A673 (cell line): Measurements from ENCODE around the gene WDR46. TPM values are rescaled to one million over a fixed set of nuclear protein-coding genes. Genes with fewer than 3 reads are reported as not detected.

Source experiments
- BruUV-seq: library from RNA; stranded (reverse); fragments of 400-500 nt; replicated peaks from 2 replicates; lab custom pipeline; 2021; lab: Mats Ljungman, UMichigan
- CTCF ChIA-PET: fragments of 300-600 bp; sonication (Branson Sonifier 250); formaldehyde crosslinking; loops from one replicate; lab custom pipeline; 2022; ENCODE audit warnings: antibody characterized with exemption; lab: Charles Lee
- POLR2A ChIA-PET: fragments of 300-600 bp; sonication (Branson Sonifier 250); formaldehyde crosslinking; loops from one replicate; lab custom pipeline; 2022; ENCODE audit warnings: antibody characterized with exemption; ENCODE audit not compliant: low non-redundant PET; lab: Charles Lee
- DNase-seq: peaks from one replicate; pipeline ENCODE4 v3.0.0-alpha.2; 2015; ENCODE audit warnings: low spot score
- H3K27ac ChIP-seq: fragments of 200-600 bp; sonication (generic); 2 replicates; pipeline ENCODE4 v1.5.1; 2016; ENCODE audit warnings: mixed run types, low read depth, mild to moderate bottlenecking, mixed read lengths, antibody characterized with exemption, low read length; ENCODE audit not compliant: poor library complexity, severe bottlenecking
- H3K27me3 ChIP-seq: fragments of 200-600 bp; sonication (generic); replicated peaks from 2 replicates; pipeline ENCODE4 v1.6.1; 2017; ENCODE audit warnings: mixed run types, low read depth, mild to moderate bottlenecking, mixed read lengths, antibody characterized with exemption, low read length; ENCODE audit not compliant: insufficient read depth, poor library complexity
- H3K36me3 ChIP-seq: fragments of 200-600 bp; sonication (generic); 2 replicates; pipeline ENCODE4 v1.6.1; 2016; ENCODE audit warnings: mixed run types, mild to moderate bottlenecking, mixed read lengths, antibody characterized with exemption, low read length; ENCODE audit not compliant: insufficient read depth, poor library complexity, severe bottlenecking
- H3K4me1 ChIP-seq: fragments of 200-600 bp; sonication (generic); 2 replicates; pipeline ENCODE4 v1.6.1; 2017; ENCODE audit warnings: mixed run types, mild to moderate bottlenecking, mixed read lengths, antibody characterized with exemption, low read length; ENCODE audit not compliant: insufficient read depth, poor library complexity, severe bottlenecking
- H3K4me3 ChIP-seq: fragments of 200-600 bp; sonication (generic); 2 replicates; pipeline ENCODE4 v1.5.1; 2016; ENCODE audit warnings: low read depth, mixed run types, mild to moderate bottlenecking, mixed read lengths, low read length; ENCODE audit not compliant: poor library complexity, severe bottlenecking
- H3K9me3 ChIP-seq: fragments of 200-600 bp; sonication (generic); 2 replicates; pipeline ENCODE4 v1.6.1; 2016; ENCODE audit warnings: mixed run types, low read depth, mild to moderate bottlenecking, mixed read lengths, antibody characterized with exemption, low read length; ENCODE audit not compliant: poor library complexity, severe bottlenecking
- EZH2 ChIP-seq: fragments of 200-600 bp; sonication (generic); IDR thresholded peaks from 2 replicates; pipeline ENCODE4 v1.6.1; 2017; ENCODE audit warnings: borderline replicate concordance, low read depth, mild to moderate bottlenecking, mixed read lengths, antibody characterized with exemption, low read length; ENCODE audit not compliant: poor library complexity, severe bottlenecking
- intact Hi-C: fragments of 100-400 bp; cut with micrococcal nuclease; formaldehyde crosslinking; loops from one replicate; pipeline ENCODE4 v1.10.0; 2022; ENCODE audit not compliant: unreplicated experiment
- total RNA-seq: library from RNA; stranded (reverse); gene quantifications from 2 replicates; pipeline ENCODE4 v1.2.3, GENCODE V29; 2021
- TF ChIP-seq, protein P1 (sequence below): fragments of 300-800, 200-600 bp; sonication (generic); conservative IDR thresholded peaks from 2 replicates; pipeline ENCODE4 v1.5.1; 2017; ENCODE audit warnings: low read depth, mild to moderate bottlenecking, antibody characterized with exemption, low read length, moderate library complexity, mixed read lengths

The WDR46 gene
- total RNA-seq, 1 experiment from 2014 or later: 97.9 TPM

DNA sequence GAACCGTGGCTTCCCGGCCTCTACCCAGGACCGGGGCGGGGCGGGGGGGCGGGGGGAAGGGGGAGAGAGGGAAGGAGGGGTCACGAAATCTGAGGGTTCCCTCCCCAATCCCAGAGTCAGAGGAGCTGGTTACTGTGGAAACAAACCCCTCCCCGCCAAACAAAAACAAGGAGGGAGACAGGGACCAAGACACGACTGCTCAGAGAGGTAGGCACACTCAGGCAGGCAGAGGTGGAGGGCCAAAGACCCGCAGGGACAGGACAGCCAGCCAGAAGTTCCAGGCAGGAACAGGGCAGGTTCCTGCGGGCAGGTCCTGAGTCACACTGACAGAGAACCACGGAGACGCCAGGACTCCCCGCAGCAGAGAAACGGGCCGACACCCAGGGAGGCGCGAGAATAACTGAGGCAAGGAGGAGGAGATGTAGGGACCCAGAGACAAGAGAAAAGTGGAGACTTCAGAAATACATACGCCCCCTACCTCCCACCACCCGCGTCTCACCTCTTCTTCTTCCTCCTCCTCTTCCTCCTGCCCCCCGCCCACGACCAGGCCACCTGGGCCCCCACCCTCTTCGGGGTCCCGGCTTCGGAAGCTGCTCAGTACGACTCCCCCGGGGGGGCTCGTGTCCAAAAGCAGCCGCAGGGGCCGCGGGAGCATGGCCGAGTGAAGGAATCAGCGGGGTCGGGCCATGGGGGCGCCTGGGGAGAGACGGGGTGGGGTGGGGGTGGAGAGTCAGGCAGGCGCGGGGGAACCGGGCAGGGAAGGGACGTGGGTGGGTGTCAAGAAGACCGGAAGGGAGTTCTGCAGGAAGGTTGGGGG, 9.1 kb upstream of the WDR46 start:
- DNase-seq: peak; percentile 89
- CTCF ChIA-PET: interaction anchor here (0.6 kb wide), 1 partner anchor 1191 kb away, joined by 5 read pairs; no protein-coding TSS in a partner anchor
- POLR2A ChIA-PET: no interaction called here
- no peak for TF ChIP-seq EZH2
- TF ChIP-seq, protein P1, sequence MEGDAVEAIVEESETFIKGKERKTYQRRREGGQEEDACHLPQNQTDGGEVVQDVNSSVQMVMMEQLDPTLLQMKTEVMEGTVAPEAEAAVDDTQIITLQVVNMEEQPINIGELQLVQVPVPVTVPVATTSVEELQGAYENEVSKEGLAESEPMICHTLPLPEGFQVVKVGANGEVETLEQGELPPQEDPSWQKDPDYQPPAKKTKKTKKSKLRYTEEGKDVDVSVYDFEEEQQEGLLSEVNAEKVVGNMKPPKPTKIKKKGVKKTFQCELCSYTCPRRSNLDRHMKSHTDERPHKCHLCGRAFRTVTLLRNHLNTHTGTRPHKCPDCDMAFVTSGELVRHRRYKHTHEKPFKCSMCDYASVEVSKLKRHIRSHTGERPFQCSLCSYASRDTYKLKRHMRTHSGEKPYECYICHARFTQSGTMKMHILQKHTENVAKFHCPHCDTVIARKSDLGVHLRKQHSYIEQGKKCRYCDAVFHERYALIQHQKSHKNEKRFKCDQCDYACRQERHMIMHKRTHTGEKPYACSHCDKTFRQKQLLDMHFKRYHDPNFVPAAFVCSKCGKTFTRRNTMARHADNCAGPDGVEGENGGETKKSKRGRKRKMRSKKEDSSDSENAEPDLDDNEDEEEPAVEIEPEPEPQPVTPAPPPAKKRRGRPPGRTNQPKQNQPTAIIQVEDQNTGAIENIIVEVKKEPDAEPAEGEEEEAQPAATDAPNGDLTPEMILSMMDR: 0 out of 2 replicates have a peak, but pooled peaks have one; percentile 11
- Histone ChIP-seq H3K36me3 (peaks cover 10% of the 10 kb centered on the region), H3K4me1 (peaks cover 6% of the 10 kb centered on the region), H3K27me3 (no peaks in the 10 kb centered on the region), H3K27ac (peak overlapping the region; percentile 92), H3K4me3 (peak overlapping the region; percentile 75), H3K9me3 (no peaks in the 10 kb centered on the region)
- no TSS peak for BruUV-seq
- intact Hi-C loops: loop anchor here (5.0 kb wide), 2 partner anchors 96 to 129 kb away; partner anchors contain the start of genes HSD17B8, RXRB and SLC39A7

DNA sequence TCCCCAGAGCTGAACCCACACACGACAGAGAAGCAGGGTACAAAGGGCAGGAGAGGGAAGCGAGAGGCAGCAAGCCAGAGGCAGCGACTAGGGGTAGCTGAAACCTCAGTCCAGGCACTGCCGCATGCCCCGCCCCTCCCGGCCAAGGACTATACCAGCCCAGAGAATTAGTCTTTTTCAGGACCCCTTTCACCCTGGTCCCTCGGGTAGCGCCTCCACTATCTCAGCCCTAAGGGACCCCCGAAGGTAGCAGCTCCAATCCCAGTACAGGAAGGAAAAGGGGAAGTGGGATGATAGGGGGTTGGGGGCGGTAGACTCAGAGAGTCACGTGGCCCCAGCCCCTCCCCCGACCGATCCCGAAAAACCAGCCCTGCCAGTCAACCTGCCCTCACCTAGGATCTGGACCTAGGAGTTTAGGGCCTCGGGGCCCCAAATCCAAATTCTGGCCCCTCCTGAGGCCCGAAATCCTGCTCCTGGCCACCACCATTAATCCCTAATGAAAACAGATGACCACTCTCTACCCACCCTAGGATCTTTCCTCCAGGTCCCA, 8.4 kb upstream of the WDR46 start:
- ChIA-PET CTCF (no interaction called here), POLR2A (no interaction called here)
- TF ChIP-seq, protein P1: no peak
- no peak for TF ChIP-seq EZH2
- Histone ChIP-seq H3K36me3 (peaks cover 10% of the 10 kb centered on the region), H3K27ac (peak overlapping the region; percentile 59), H3K9me3 (no peaks in the 10 kb centered on the region), H3K4me3 (peak overlapping the region; percentile 75), H3K27me3 (no peaks in the 10 kb centered on the region), H3K4me1 (peaks cover 6% of the 10 kb centered on the region)
- intact Hi-C loops: loop anchor here (5.0 kb wide), 2 partner anchors 95 to 130 kb away; partner anchors contain the start of genes HSD17B8, RXRB and SLC39A7
- no TSS peak for BruUV-seq
- DNase-seq: no peak

DNA sequence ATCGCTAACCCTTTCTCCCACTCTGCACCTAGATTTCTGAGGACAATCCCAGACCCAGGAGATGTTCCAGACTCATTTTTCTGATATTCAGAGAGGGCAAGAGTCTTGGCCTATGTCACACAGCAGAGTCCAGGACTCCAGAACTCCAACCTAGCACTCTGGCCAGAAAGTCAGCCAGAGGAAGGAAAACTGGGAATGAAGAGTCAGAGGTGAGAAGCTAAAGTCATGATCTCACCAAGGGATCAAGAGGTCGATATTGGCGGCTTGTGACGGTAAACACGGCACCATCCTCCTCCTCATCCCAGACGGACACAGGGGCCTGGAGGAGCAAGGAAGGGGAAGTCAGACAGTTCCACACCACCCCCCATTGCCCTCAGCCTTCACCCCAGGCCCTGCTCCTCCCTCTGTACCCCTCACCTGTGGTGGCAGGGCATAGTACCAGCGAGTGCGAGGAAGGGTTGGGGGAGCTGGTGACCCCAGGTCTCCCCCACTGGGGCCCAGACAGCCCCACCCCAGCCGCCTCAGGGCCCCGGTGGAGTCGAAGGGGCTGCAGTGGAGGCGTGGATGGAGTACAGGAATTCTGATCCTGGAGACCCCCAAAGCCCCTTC, 7.9 kb upstream of the WDR46 start:
- intact Hi-C loops: loop anchor here (5.0 kb wide), 2 partner anchors 95 to 130 kb away; partner anchors contain the start of genes HSD17B8, RXRB and SLC39A7
- BruUV-seq: no TSS peak
- no peaks in the 10 kb centered on the region for H3K9me3 ChIP-seq
- H3K4me3 ChIP-seq: no peak overlapping the region
- ChIA-PET CTCF (no interaction called here), POLR2A (no interaction called here)
- H3K27me3 ChIP-seq: no peaks in the 10 kb centered on the region
- H3K27ac ChIP-seq: no peak overlapping the region
- H3K4me1 ChIP-seq: peaks cover 6% of the 10 kb centered on the region
- TF ChIP-seq, protein P1: no peak
- no peak for TF ChIP-seq EZH2
- peaks cover 11% of the 10 kb centered on the region for H3K36me3 ChIP-seq
- DNase-seq: no peak
